ENCODE results near the gene UGT1A9. TPM values are rescaled to one million over a fixed set of nuclear protein-coding genes. Genes with fewer than 3 reads are reported as not detected.
"Not testable (repeated sequence)": the region's sequence is repeated elsewhere in the genome, so short reads cannot be mapped to it uniquely, and the experiment has no call there.

The UGT1A9 gene
- total RNA-seq, 2 donors from 2014 or later, result not detected

DNA sequence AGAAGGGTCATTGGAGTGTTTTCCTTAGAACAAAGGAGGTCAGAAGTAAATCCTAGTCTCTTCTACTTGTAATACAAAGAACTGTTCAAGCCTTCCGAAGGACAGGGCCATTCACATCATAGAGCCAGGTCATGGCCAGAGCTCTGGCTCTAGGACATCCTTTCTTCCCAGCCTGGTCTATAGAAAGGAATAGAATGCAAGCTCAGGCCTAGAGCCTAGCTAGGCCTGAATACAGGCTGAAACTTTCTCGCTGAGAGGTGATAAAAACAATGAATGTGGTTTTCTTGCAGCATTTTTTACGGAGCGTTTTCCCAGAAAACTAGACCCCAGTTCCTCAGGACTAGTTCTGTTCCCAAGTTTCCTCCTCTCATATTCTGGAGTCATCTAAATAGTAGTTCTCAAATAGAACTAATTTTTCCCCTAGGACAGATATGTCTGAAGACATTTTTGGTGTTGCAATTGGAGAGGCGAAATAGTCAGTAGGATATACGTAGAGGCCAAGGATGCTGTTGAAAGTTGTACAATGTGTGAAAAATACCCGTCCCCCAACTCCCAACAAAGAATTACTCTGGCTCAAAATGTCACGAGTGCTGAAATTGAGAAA, 27.8 kb downstream of the UGT1A9 start:
- DNase-seq, result no peak
- WGBS, 2 donors, result 88% methylated on average over 8 of the region's 8 CpGs
- H3K4me1 ChIP-seq, result peaks cover 11% of the 10 kb centered on the region
- H3K4me3 ChIP-seq, result no peak overlapping the region
- no peak for TF ChIP-seq POLR2A (IDR thresholded peaks at IDR 0.05)
- TF ChIP-seq, protein P1, sequence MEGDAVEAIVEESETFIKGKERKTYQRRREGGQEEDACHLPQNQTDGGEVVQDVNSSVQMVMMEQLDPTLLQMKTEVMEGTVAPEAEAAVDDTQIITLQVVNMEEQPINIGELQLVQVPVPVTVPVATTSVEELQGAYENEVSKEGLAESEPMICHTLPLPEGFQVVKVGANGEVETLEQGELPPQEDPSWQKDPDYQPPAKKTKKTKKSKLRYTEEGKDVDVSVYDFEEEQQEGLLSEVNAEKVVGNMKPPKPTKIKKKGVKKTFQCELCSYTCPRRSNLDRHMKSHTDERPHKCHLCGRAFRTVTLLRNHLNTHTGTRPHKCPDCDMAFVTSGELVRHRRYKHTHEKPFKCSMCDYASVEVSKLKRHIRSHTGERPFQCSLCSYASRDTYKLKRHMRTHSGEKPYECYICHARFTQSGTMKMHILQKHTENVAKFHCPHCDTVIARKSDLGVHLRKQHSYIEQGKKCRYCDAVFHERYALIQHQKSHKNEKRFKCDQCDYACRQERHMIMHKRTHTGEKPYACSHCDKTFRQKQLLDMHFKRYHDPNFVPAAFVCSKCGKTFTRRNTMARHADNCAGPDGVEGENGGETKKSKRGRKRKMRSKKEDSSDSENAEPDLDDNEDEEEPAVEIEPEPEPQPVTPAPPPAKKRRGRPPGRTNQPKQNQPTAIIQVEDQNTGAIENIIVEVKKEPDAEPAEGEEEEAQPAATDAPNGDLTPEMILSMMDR (IDR thresholded peaks at IDR 0.05), result no peak
- intact Hi-C loops (cut with DNase I), result no loop called here
- no peaks in the 10 kb centered on the region for H3K9me3 ChIP-seq
- H3K27ac ChIP-seq, result peak overlapping the region in 3 of 4 donors; percentile 56 to 68 (median 57)
- H3K27me3 ChIP-seq, result no peaks in the 10 kb centered on the region
- ATAC-seq, result no peak
- H3K36me3 ChIP-seq (replicated peaks in 1 of 2; ENCODE audit: insufficient read depth in 1 of 2, low read depth in 2 of 2), result no peaks in the 10 kb centered on the region

DNA sequence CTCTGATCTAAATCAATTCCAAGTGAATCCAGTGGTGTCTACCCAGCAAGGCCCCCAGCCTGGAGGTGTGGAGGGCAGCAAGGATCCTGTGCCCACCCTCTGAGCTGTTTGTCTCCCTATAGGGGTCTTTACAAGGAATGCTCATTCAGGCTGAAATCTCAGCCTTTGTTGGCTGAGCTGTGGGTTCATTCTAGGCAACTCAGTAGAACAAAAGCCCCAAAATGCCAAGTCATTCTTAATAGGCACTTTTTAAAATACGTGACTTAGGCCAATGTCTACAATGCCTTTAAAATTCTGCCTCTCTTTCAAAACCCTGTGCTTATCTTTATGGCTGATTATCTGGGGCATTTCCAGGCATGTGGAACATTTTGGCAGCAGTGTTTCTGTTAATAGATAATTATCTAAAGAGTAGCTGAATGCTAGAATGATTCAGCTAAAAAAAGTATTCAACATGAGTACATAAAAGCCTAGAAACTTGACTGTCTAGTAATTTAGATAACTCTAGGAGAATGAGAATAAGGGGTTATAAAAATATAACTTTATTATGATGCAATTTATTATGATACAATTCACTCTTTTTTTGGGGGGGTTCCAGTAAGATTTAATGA, 28.4 kb downstream of the UGT1A9 start:
- Histone ChIP-seq H3K27me3 (no peaks in the 10 kb centered on the region), H3K4me1 (peaks cover 11% of the 10 kb centered on the region), H3K36me3 (replicated peaks in 1 of 2; ENCODE audit: insufficient read depth in 1 of 2, low read depth in 2 of 2) (no peaks in the 10 kb centered on the region), H3K27ac (peak overlapping the region in 3 of 4 donors; percentile 56 to 68 (median 57)), H3K9me3 (no peaks in the 10 kb centered on the region), H3K4me3 (no peak overlapping the region)
- DNase-seq, result peak; percentile 37 to 75 (median 63)
- WGBS, 2 donors, result 9 to 11% methylated on average over 1 of the region's 1 CpG
- TF ChIP-seq POLR2A (IDR thresholded peaks at IDR 0.05), result no peak
- TF ChIP-seq, protein P1 (IDR thresholded peaks at IDR 0.05), result no peak
- peak; percentile 100 for ATAC-seq
- intact Hi-C loops (cut with DNase I), result no loop called here

DNA sequence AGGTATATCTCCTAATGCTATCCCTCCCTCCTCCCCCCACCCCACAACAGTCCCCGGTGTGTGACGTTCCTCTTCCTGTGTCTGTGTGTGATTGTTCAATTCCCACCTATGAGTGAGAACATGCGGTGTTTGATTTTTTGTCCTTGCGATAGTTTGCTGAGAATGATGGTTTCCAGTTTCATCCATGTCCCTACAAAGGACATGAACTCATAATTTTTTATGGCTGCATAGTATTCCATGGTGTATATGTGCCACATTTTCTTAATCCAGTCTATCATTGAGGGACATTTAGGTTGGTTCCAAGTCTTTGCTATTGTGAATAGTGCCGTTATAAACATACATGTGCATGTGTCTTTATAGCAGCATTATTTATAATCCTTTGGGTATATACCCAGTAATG, 29.1 kb downstream of the UGT1A9 start:
- intact Hi-C loops (cut with DNase I), result not testable (repeated sequence)
- WGBS, 2 donors, result 73 to 95% methylated on average over 5 of the region's 5 CpGs

DNA sequence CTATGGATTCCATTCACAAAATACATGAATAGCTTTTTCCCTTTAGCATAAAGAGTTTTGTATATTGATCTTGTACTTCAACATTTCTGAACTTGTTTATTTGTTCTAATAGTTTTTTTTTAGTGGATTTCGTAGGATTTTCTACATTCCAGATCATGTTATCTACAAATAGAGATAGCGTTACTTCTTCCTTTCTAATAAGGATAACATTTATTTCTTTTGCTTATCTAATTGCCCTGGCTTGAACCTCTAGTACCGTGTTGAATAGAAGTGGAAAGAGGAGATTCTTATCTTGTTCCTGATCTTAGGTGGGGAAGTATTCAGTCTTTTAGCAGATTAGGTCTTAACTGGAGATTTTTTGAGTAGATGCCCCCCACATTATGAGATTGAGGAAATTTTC, 30.5 kb downstream of the UGT1A9 start:
- no peaks in the 10 kb centered on the region for H3K9me3 ChIP-seq
- H3K27ac ChIP-seq, result no peak overlapping the region
- TF ChIP-seq, protein P1 (IDR thresholded peaks at IDR 0.05), result no peak
- TF ChIP-seq POLR2A (IDR thresholded peaks at IDR 0.05), result no peak
- WGBS, 2 donors, result 43 to 47% methylated on average over 3 of the region's 3 CpGs
- H3K27me3 ChIP-seq, result no peaks in the 10 kb centered on the region
- no peak overlapping the region for H3K4me3 ChIP-seq
- intact Hi-C loops (cut with DNase I), result no loop called here
- no peaks in the 10 kb centered on the region for H3K36me3 ChIP-seq (replicated peaks in 1 of 2; ENCODE audit: insufficient read depth in 1 of 2, low read depth in 2 of 2)
- H3K4me1 ChIP-seq, result peaks cover 25% of the 10 kb centered on the region
- ATAC-seq, result no peak
- no peak for DNase-seq

More for the DNA sequence above, 29.1 kb downstream of the UGT1A9 start:
- not testable (repeated sequence) for H3K4me3 ChIP-seq; H3K36me3 ChIP-seq (replicated peaks in 1 of 2; ENCODE audit: insufficient read depth in 1 of 2, low read depth in 2 of 2); DNase-seq; H3K27me3 ChIP-seq; H3K27ac ChIP-seq; ATAC-seq; H3K9me3 ChIP-seq
- peaks cover 14% of the 10 kb centered on the region for H3K4me1 ChIP-seq

DNA sequence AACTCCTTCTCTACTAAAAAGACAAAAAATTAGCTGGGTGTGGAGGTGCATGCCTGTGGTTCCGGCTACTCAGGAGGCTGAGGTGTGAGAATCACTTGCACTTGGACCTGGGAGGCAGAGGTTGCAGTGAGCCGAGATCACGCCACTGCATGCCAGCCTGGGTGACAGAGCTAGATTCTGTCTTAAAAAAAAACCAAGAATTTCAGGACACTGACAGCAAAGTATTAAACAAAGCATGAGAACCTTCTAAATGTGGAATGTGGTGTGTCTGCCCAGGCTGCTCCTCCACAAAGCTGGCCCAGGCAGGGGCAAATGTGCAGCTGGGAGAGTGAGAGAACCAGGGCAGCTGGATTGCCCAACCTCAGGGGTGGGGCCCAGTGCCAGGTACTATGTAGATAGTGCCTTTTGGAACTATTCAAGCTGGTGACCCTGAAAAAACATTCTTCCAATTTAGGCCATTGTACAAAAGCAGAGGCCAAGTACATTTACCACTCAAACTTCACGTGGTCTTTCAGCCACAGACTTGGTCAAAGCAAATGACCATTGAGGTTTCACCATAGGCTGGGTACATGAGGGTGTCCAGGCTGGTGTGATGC, 34.3 kb downstream of the UGT1A9 start:
- TF ChIP-seq POLR2A (IDR thresholded peaks at IDR 0.05), result no peak
- TF ChIP-seq, protein P1 (IDR thresholded peaks at IDR 0.05), result no peak
- WGBS, 2 donors, result 36 to 44% methylated on average over 4 of the region's 4 CpGs
- peak; percentile 97 for ATAC-seq
- no peaks in the 10 kb centered on the region for H3K36me3 ChIP-seq (replicated peaks in 1 of 2; ENCODE audit: insufficient read depth in 1 of 2, low read depth in 2 of 2)
- H3K9me3 ChIP-seq, result no peaks in the 10 kb centered on the region
- no peaks in the 10 kb centered on the region for H3K27me3 ChIP-seq
- DNase-seq, result peak; percentile 81 to 93 (median 84)
- no peak overlapping the region for H3K4me3 ChIP-seq
- peaks cover 14% of the 10 kb centered on the region for H3K4me1 ChIP-seq
- intact Hi-C loops (cut with DNase I), result no loop called here
- H3K27ac ChIP-seq, result peak overlapping the region in 2 of 4 donors; percentile 22 to 28
